Ovary (tissue), 3 donors: ENCODE measurements around the gene MYL4.
"Not testable (repeated sequence)": the region's sequence is repeated elsewhere in the genome, so short reads cannot be mapped to it uniquely, and the experiment has no call there.

ENCODE experiments used
- POLR2A ChIP-seq: fragments of 450-650 bp; IDR thresholded peaks from one replicate; pipeline ENCODE4 v1.6.1; 2017; ENCODE audit warnings: antibody characterized with exemption, mild to moderate bottlenecking, moderate library complexity
- TF ChIP-seq, protein P1 (sequence below), 3 donors: fragments of 450-650 bp in 2 of 3; fragments of 200-600 bp in 1 of 3; IDR thresholded peaks; one replicate each; pipeline versions ENCODE4 v1.5.1 to v1.8.0; 2016 to 2022; ENCODE audit warnings: antibody characterized with exemption in 3 of 3, mild to moderate bottlenecking in 1 of 3
- donor health status: DM: no; HTN: no; CAD: no.

DNA sequence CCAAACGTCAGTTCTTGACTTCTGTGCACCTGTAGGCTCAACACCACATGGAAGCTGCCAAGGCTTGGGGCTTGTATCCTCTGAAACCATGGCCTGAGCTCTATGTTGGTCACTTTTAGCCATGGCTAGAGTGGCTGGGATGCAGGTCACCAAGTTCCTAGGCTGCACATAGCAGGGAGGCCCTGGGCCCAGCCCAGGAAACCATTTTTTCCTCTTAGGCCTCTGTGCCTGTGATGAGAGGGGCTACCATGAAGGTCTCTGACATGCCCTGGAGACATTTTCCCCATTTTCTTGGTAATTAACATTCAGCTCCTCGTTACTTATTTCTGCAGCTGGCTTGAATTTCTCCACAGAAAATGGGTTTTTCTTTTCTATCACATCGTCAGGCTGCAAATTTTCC is 59.8 kb downstream of the MYL4 start:
- TF ChIP-seq, protein P1, sequence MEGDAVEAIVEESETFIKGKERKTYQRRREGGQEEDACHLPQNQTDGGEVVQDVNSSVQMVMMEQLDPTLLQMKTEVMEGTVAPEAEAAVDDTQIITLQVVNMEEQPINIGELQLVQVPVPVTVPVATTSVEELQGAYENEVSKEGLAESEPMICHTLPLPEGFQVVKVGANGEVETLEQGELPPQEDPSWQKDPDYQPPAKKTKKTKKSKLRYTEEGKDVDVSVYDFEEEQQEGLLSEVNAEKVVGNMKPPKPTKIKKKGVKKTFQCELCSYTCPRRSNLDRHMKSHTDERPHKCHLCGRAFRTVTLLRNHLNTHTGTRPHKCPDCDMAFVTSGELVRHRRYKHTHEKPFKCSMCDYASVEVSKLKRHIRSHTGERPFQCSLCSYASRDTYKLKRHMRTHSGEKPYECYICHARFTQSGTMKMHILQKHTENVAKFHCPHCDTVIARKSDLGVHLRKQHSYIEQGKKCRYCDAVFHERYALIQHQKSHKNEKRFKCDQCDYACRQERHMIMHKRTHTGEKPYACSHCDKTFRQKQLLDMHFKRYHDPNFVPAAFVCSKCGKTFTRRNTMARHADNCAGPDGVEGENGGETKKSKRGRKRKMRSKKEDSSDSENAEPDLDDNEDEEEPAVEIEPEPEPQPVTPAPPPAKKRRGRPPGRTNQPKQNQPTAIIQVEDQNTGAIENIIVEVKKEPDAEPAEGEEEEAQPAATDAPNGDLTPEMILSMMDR (IDR thresholded peaks at IDR 0.05), result not testable (repeated sequence)
- not testable (repeated sequence) for TF ChIP-seq POLR2A
